Right lobe of liver (tissue), 6 donors: ENCODE measurements around the gene CUL5. TPM values are rescaled to one million over a fixed set of nuclear protein-coding genes. Genes with fewer than 3 reads are reported as not detected.
A peak's percentile ranks its signal among the peaks of the same experiment; 100 is the strongest.

ENCODE experiments used
- ATAC-seq, 4 donors: fragments of 200-7000 bp; cut with Tn5 transposase; one replicate each; pipeline ENCODE4 v1.9.1; 2020; ENCODE audit warnings: mild to moderate bottlenecking in 4 of 4, moderate library complexity in 4 of 4
- DNase-seq, 3 donors: peaks; one replicate each; pipeline ENCODE4 v3.0.0-alpha.2; 2020
- H3K27ac ChIP-seq, 3 donors: fragments of 200-600 bp; one replicate each; pipeline ENCODE4 v1.8.0; 2022
- H3K27me3 ChIP-seq, 2 donors: fragments of 200-600 bp; one replicate each; pipeline ENCODE4 v1.8.0; 2022
- H3K36me3 ChIP-seq, 4 donors: fragments of 200-600 bp; sonication (generic) in 1 of 4; one replicate each; pipeline versions ENCODE4 v1.5.1 to v1.8.0; 2017 to 2022; ENCODE audit warnings: control low read depth in 1 of 4
- H3K4me1 ChIP-seq, 4 donors: fragments of 200-600 bp; sonication (generic) in 1 of 4; one replicate each; pipeline versions ENCODE4 v1.5.1 to v1.8.0; 2017 to 2022; ENCODE audit warnings: control low read depth in 1 of 4
- H3K4me3 ChIP-seq, 3 donors: fragments of 200-600 bp; one replicate each; pipeline ENCODE4 v1.8.0; 2022
- H3K9me3 ChIP-seq, 4 donors: fragments of 200-600 bp; sonication (generic) in 1 of 4; one replicate each; pipeline versions ENCODE4 v1.5.1 to v1.8.0; 2017 to 2022; ENCODE audit warnings: control low read depth in 1 of 4
- CTCF ChIP-seq, 4 donors: fragments of 200-600 bp in 3 of 4; fragments of 450-650 bp in 1 of 4; IDR thresholded peaks; one replicate each; pipeline versions ENCODE4 v1.5.1 to v1.8.0; 2016 to 2022; ENCODE audit warnings: antibody characterized with exemption in 4 of 4, mild to moderate bottlenecking in 2 of 4
- POLR2A ChIP-seq: fragments of 450-650 bp; IDR thresholded peaks from one replicate; pipeline ENCODE4 v1.6.1; 2017; ENCODE audit warnings: antibody characterized with exemption, mild to moderate bottlenecking
- WGBS: methylation state at CpG from one replicate; pipeline ENCODE4 v1.1.6; 2018; ENCODE audit warnings: low coverage, low lambda C conversion rate; ENCODE audit not compliant: insufficient coverage; ENCODE audit errors: missing lambda C conversion rate; 5-methylcytosine and 5-hydroxymethylcytosine counted together
- intact Hi-C, 2 donors: fragments of 100-400 bp; cut with DNase I; formaldehyde crosslinking; loops; one replicate each; pipeline versions ENCODE4 v1.11.2 to v1.14.1; 2022
- total RNA-seq, 6 experiments: library from RNA; depleted of rRNA in 2 of 6; stranded (reverse); fragments of >200 nt in 2 of 6; fragmentation: NEBNext Ultra II Directional in 3 of 6; extraction: Animal tissue kit (Norgen Biotek cat#: 25700) in 3 of 6; gene quantifications; one replicate each; pipeline versions ENCODE4 v1.1.0 to v1.2.4, GENCODE V29; 2016 to 2023
- donor health status: DM: no; HTN: yes; CAD: no.
- donor health status: DM: no; HTN: no; CAD: no.
- donor health status: DM: no; HTN: no; CAD: no.
- donor health status: DM: no; HTN: yes; CAD: no.
- donor health status: DM: no; HTN: yes; CAD: no.

Gene CUL5
- total RNA-seq, 6 experiments from 2014 or later: 14.0 to 20.2 (median 17.8) TPM

GRCh38 chr11:108002476-108002875, 6.2 kb upstream of the CUL5 start:
- no peak overlapping the region for H3K27ac ChIP-seq
- ATAC-seq (no peak), DNase-seq (no peak)
- no peaks in the 10 kb centered on the region for H3K4me1 ChIP-seq
- H3K36me3 ChIP-seq: no peaks in the 10 kb centered on the region
- no peaks in the 10 kb centered on the region for H3K9me3 ChIP-seq
- H3K4me3 ChIP-seq: no peak overlapping the region
- intact Hi-C loops: no loop called here
- H3K27me3 ChIP-seq: no peaks in the 10 kb centered on the region
- TF ChIP-seq POLR2A (no peak), CTCF (IDR thresholded peaks at IDR 0.05) (no peak)
- 77% methylated on average over 3 of the region's 3 CpGs for WGBS

- ATAC-seq (no peak), DNase-seq (no peak)
- Histone ChIP-seq H3K4me1 (no peaks in the 10 kb centered on the region), H3K27me3 (no peaks in the 10 kb centered on the region), H3K4me3 (no peak overlapping the region), H3K27ac (no peak overlapping the region), H3K36me3 (no peaks in the 10 kb centered on the region), H3K9me3 (no peaks in the 10 kb centered on the region)
- 84% methylated on average over 5 of the region's 5 CpGs for WGBS
- TF ChIP-seq CTCF (IDR thresholded peaks at IDR 0.05) (no peak), POLR2A (no peak)
- intact Hi-C loops: no loop called here
These were observed 5.1 kb upstream of the CUL5 start for GRCh38 chr11:108003623-108004022.

- no peak for TF ChIP-seq CTCF (IDR thresholded peaks at IDR 0.05)
- TF ChIP-seq POLR2A: no peak
- Histone ChIP-seq H3K27me3 (no peaks in the 10 kb centered on the region), H3K4me3 (no peak overlapping the region), H3K9me3 (no peaks in the 10 kb centered on the region), H3K4me1 (peaks cover 0 to 21% (median 5%) of the 10 kb centered on the region in 4 donors), H3K36me3 (no peaks in the 10 kb centered on the region), H3K27ac (no peak overlapping the region)
- ATAC-seq (no peak), DNase-seq (no peak)
- intact Hi-C loops: no loop called here
- WGBS: 84% methylated on average over 7 of the region's 18 CpGs
These were observed 879 bp upstream of the CUL5 start for GRCh38 chr11:108007819-108008218.

GRCh38 chr11:108009497-108010370, 1.0 kb downstream of the CUL5 start:
- H3K27ac ChIP-seq: peak overlapping the region; percentile 96 to 99 (median 98)
- H3K9me3 ChIP-seq: no peaks in the 10 kb centered on the region
- peak overlapping the region; percentile 70 to 98 (median 91) for H3K4me3 ChIP-seq
- DNase-seq (no peak), ATAC-seq (peak; percentile 11 to 24 (median 20))
- WGBS: under 1% methylated on average over 25 of the region's 31 CpGs
- no peaks in the 10 kb centered on the region for H3K36me3 ChIP-seq
- TF ChIP-seq POLR2A (no peak), CTCF (IDR thresholded peaks at IDR 0.05) (no peak)
- intact Hi-C loops: no loop called here
- no peaks in the 10 kb centered on the region for H3K27me3 ChIP-seq
- H3K4me1 ChIP-seq: peaks cover 0 to 27% (median 7%) of the 10 kb centered on the region in 4 donors
